ENCODE data around the gene DNASE2B.

The DNASE2B gene

GRCh38 chr1:84409888-84410287, 11.6 kb downstream of the DNASE2B start:
- TF ChIP-seq EP300 (IDR thresholded peaks at IDR 0.05; ENCODE audit: borderline replicate concordance) = no peak
- TF ChIP-seq YY1 (IDR thresholded peaks at IDR 0.05; ENCODE audit: low read depth) = no peak
- no peak for TF ChIP-seq FOXM1 (IDR thresholded peaks at IDR 0.05; ENCODE audit: borderline replicate concordance, low read depth)
- no peak for TF ChIP-seq TEAD4 (IDR thresholded peaks at IDR 0.05)
- TF ChIP-seq RAD21 (IDR thresholded peaks at IDR 0.05; ENCODE audit: low read depth) = no peak
- no peak for TF ChIP-seq REST (IDR thresholded peaks at IDR 0.05; ENCODE audit: low read depth)
- no peak for TF ChIP-seq TAF1 (IDR thresholded peaks at IDR 0.05; ENCODE audit: low read depth)
- TF ChIP-seq USF1 (IDR thresholded peaks at IDR 0.05) = no peak

GRCh38 chr1:84410328-84411095, 12.2 kb downstream of the DNASE2B start:
- TF ChIP-seq EGR1 (IDR thresholded peaks at IDR 0.05) = no peak
- no peak for TF ChIP-seq REST (IDR thresholded peaks at IDR 0.05; ENCODE audit: low read depth)
- TF ChIP-seq FOXM1 (IDR thresholded peaks at IDR 0.05; ENCODE audit: borderline replicate concordance, low read depth) = no peak
- no peak for TF ChIP-seq TEAD4 (IDR thresholded peaks at IDR 0.05)
- TF ChIP-seq TCF12 (IDR thresholded peaks at IDR 0.05; ENCODE audit: low read depth) = no peak
- TF ChIP-seq RAD21 (IDR thresholded peaks at IDR 0.05; ENCODE audit: low read depth) = no peak
- TF ChIP-seq YY1 (IDR thresholded peaks at IDR 0.05; ENCODE audit: low read depth) = no peak
- TF ChIP-seq EP300 (IDR thresholded peaks at IDR 0.05; ENCODE audit: borderline replicate concordance) = no peak
- TF ChIP-seq MAX (IDR thresholded peaks at IDR 0.05) = no peak
- TF ChIP-seq ZBTB7A (IDR thresholded peaks at IDR 0.05; ENCODE audit: low read depth) = no peak
- no peak for TF ChIP-seq CEBPB (IDR thresholded peaks at IDR 0.05)
- no peak for TF ChIP-seq USF1 (IDR thresholded peaks at IDR 0.05)
- no peak for TF ChIP-seq CREB1 (IDR thresholded peaks at IDR 0.05; ENCODE audit: low read depth)
- TF ChIP-seq TAF1 (IDR thresholded peaks at IDR 0.05; ENCODE audit: low read depth) = no peak
- no peak for TF ChIP-seq NFIC (IDR thresholded peaks at IDR 0.05)

GRCh38 chr1:84412316-84412942, 14.1 kb downstream of the DNASE2B start:
- no peak for TF ChIP-seq CREB1 (IDR thresholded peaks at IDR 0.05; ENCODE audit: low read depth)
- TF ChIP-seq MAX (IDR thresholded peaks at IDR 0.05) = no peak
- TF ChIP-seq YY1 (IDR thresholded peaks at IDR 0.05; ENCODE audit: low read depth) = no peak
- no peak for TF ChIP-seq EGR1 (IDR thresholded peaks at IDR 0.05)
- TF ChIP-seq RAD21 (IDR thresholded peaks at IDR 0.05; ENCODE audit: low read depth) = no peak
- no peak for TF ChIP-seq EP300 (IDR thresholded peaks at IDR 0.05; ENCODE audit: borderline replicate concordance)
- no peak for TF ChIP-seq USF1 (IDR thresholded peaks at IDR 0.05)
- TF ChIP-seq ZBTB7A (IDR thresholded peaks at IDR 0.05; ENCODE audit: low read depth) = no peak
- TF ChIP-seq NFIC (IDR thresholded peaks at IDR 0.05) = no peak
- no peak for TF ChIP-seq FOXM1 (IDR thresholded peaks at IDR 0.05; ENCODE audit: borderline replicate concordance, low read depth)
- no peak for TF ChIP-seq TCF12 (IDR thresholded peaks at IDR 0.05; ENCODE audit: low read depth)

- no peak for TF ChIP-seq NFIC (IDR thresholded peaks at IDR 0.05)
- no peak for TF ChIP-seq CEBPB (IDR thresholded peaks at IDR 0.05)
- TF ChIP-seq USF1 (IDR thresholded peaks at IDR 0.05) = no peak
- TF ChIP-seq EP300 (IDR thresholded peaks at IDR 0.05; ENCODE audit: borderline replicate concordance) = no peak
- TF ChIP-seq YY1 (IDR thresholded peaks at IDR 0.05; ENCODE audit: low read depth) = no peak
- TF ChIP-seq FOXM1 (IDR thresholded peaks at IDR 0.05; ENCODE audit: borderline replicate concordance, low read depth) = no peak
- TF ChIP-seq ZBTB7A (IDR thresholded peaks at IDR 0.05; ENCODE audit: low read depth) = no peak
- no peak for TF ChIP-seq TAF1 (IDR thresholded peaks at IDR 0.05; ENCODE audit: low read depth)
- no peak for TF ChIP-seq CREB1 (IDR thresholded peaks at IDR 0.05; ENCODE audit: low read depth)
- TF ChIP-seq RAD21 (IDR thresholded peaks at IDR 0.05; ENCODE audit: low read depth) = no peak
- TF ChIP-seq EGR1 (IDR thresholded peaks at IDR 0.05) = no peak
- TF ChIP-seq MAX (IDR thresholded peaks at IDR 0.05) = no peak
Observed at GRCh38 chr1:84415396-84415795, 17.1 kb downstream of the DNASE2B start.

All from Ishikawa (cell line).